SK-N-SH (cell line): Measurements from ENCODE around the gene LINC00237. TPM values are rescaled to one million over a fixed set of nuclear protein-coding genes. Genes with fewer than 3 reads are reported as not detected.

Experiments
- CTCF ChIA-PET: fragments of 300-600, 350-600 bp; formaldehyde crosslinking; extraction: SDS; loops from one replicate; lab custom pipeline; 2021; lab: Yijun Ruan, JAX
- POLR2A ChIA-PET: fragments of 350-600 bp; sonication (Branson Sonifier 250); formaldehyde crosslinking; extraction: SDS; loops from one replicate; lab custom pipeline; 2020; ENCODE audit warnings: antibody characterized with exemption, inconsistent platforms; lab: Yijun Ruan, JAX
- DNase-seq: peaks from one replicate; pipeline ENCODE4 v3.0.0; 2012
- H2AFZ ChIP-seq: fragments of 200-600 bp; sonication (generic); 2 replicates; pipeline ENCODE4 v1.8.1; 2016; ENCODE audit warnings: antibody characterized with exemption, mild to moderate bottlenecking, low read depth
- H3F3A ChIP-seq: fragments of 200-600 bp; sonication (generic); replicated peaks from 2 replicates; pipeline ENCODE3; 2016; ENCODE audit warnings: antibody characterized with exemption, mild to moderate bottlenecking; ENCODE audit not compliant: insufficient read depth
- H3K27ac ChIP-seq, 2 experiments: fragments of 200-500 bp in 1 of 2; fragments of 200-600 bp in 1 of 2; sonication (Bioruptor generic) in 1 of 2; sonication (generic), shearing (Covaris generic) in 1 of 2; 2 replicates each; pipeline versions ENCODE4 v1.5.1 to v1.6.1; 2014 to 2016; ENCODE audit warnings: low read depth in 2 of 2, inconsistent platforms in 1 of 2, low read length in 1 of 2, mild to moderate bottlenecking in 1 of 2, mixed read lengths in 1 of 2
- H3K27me3 ChIP-seq: fragments of 200-600 bp; sonication (generic), shearing (Covaris generic); 2 replicates; pipeline ENCODE4 v1.6.1; 2016; ENCODE audit warnings: mixed run types; ENCODE audit not compliant: insufficient read depth
- H3K36me3 ChIP-seq, 2 experiments: fragments of 200-500 bp in 1 of 2; fragments of 200-600 bp in 1 of 2; sonication (Bioruptor generic) in 1 of 2; sonication (generic) in 1 of 2; replicated peaks in 1 of 2; 2 replicates each; pipeline versions ENCODE3 to v1.5.1; 2014 to 2016; ENCODE audit warnings: low read length in 1 of 2, mild to moderate bottlenecking in 1 of 2; ENCODE audit not compliant: insufficient read depth in 2 of 2, control insufficient read depth in 1 of 2
- H3K4me1 ChIP-seq, 2 experiments: fragments of 200-500 bp in 1 of 2; fragments of 200-600 bp in 1 of 2; sonication (Bioruptor generic) in 1 of 2; sonication (generic), shearing (Covaris generic) in 1 of 2; 2 replicates each; pipeline versions ENCODE4 v1.5.1 to v1.6.1; 2014 to 2016; ENCODE audit warnings: low read depth in 1 of 2, low read length in 1 of 2, mixed run types in 1 of 2; ENCODE audit not compliant: insufficient read depth in 2 of 2, control insufficient read depth in 1 of 2
- H3K4me2 ChIP-seq: fragments of 200-600 bp; sonication (generic), shearing (Covaris generic); 2 replicates; pipeline ENCODE4 v1.6.1; 2017; ENCODE audit warnings: mixed run types
- H3K4me3 ChIP-seq, 2 experiments: fragments of 200-500 bp in 1 of 2; fragments of 200-600 bp in 1 of 2; sonication (Bioruptor generic) in 1 of 2; sonication (generic), shearing (Covaris generic) in 1 of 2; 2 replicates each; pipeline versions ENCODE4 v1.5.1 to v1.8.1; 2014 to 2016; ENCODE audit warnings: low read depth in 2 of 2, inconsistent platforms in 1 of 2, low read length in 1 of 2, mild to moderate bottlenecking in 1 of 2, mixed read lengths in 1 of 2, moderate library complexity in 1 of 2
- H3K79me2 ChIP-seq: fragments of 200-600 bp; sonication (generic); 2 replicates; pipeline ENCODE4 v1.8.1; 2017; ENCODE audit warnings: mild to moderate bottlenecking; ENCODE audit not compliant: insufficient read depth
- H3K9ac ChIP-seq: fragments of 200-600 bp; sonication (generic); 2 replicates; pipeline ENCODE4 v1.6.1; 2017; ENCODE audit warnings: mixed run types
- H3K9me2 ChIP-seq: fragments of 200-600 bp; sonication (generic); 2 replicates; pipeline ENCODE4 v1.6.1; 2017; ENCODE audit warnings: mixed run types
- H3K9me3 ChIP-seq: fragments of 200-600 bp; sonication (generic); 2 replicates; pipeline ENCODE4 v1.6.1; 2017; ENCODE audit warnings: mixed run types, mild to moderate bottlenecking, moderate library complexity
- H4K20me1 ChIP-seq: fragments of 200-600 bp; sonication (generic); 2 replicates; pipeline ENCODE4 v1.6.1; 2017; ENCODE audit warnings: mild to moderate bottlenecking, mixed run types; ENCODE audit not compliant: insufficient read depth
- EP300 ChIP-seq, 2 experiments: IDR thresholded peaks; 2 replicates each; pipeline versions ENCODE4 v1.4.0 to v1.6.1; 2012; ENCODE audit warnings: borderline replicate concordance in 1 of 2, low read depth in 1 of 2, low read length in 1 of 2
- FOSL2 ChIP-seq: IDR thresholded peaks from 2 replicates; pipeline ENCODE4 v1.4.0; 2012; ENCODE audit warnings: low read depth, mild to moderate bottlenecking, moderate library complexity, borderline replicate concordance
- FOXJ3 ChIP-seq: sonication (generic); formaldehyde crosslinking; IDR thresholded peaks from 2 replicates; pipeline ENCODE4 v1.5.1; 2020; ENCODE audit warnings: mild to moderate bottlenecking, missing genetic modification reagents
- MXI1 ChIP-seq: IDR thresholded peaks from 2 replicates; pipeline ENCODE4 v1.6.1; 2012; ENCODE audit warnings: mild to moderate bottlenecking, low read depth, low read length, improper control_type of control experiment
- NFIC ChIP-seq: IDR thresholded peaks from 2 replicates; pipeline ENCODE4 v1.4.0; 2012; ENCODE audit warnings: borderline replicate concordance
- RCOR1 ChIP-seq: fragments of 150-350 bp; IDR thresholded peaks from 2 replicates; pipeline ENCODE4 v1.6.1; 2017; ENCODE audit warnings: antibody characterized with exemption, low read length
- RXRA ChIP-seq: IDR thresholded peaks from 2 replicates; pipeline ENCODE4 v1.4.0; 2012; ENCODE audit warnings: low read depth, mild to moderate bottlenecking, borderline replicate concordance
- SMC3 ChIP-seq: IDR thresholded peaks from 2 replicates; pipeline ENCODE4 v1.6.1; 2012; ENCODE audit warnings: low read depth, low read length, improper control_type of control experiment
- YY1 ChIP-seq: IDR thresholded peaks from 2 replicates; pipeline ENCODE4 v1.4.0; 2012; ENCODE audit warnings: low read depth, mild to moderate bottlenecking
- WGBS: methylation state at CpG from one replicate; pipeline ENCODE4 v1.1.6; 2017; ENCODE audit warnings: low lambda C conversion rate; 5-methylcytosine and 5-hydroxymethylcytosine counted together
- polyA plus RNA-seq, 3 experiments: library from polyadenylated mRNA; depleted of rRNA; stranded (reverse); fragments of >200 nt; gene quantifications; 2 replicates each; pipeline ENCODE4 v1.2.3, GENCODE V29; 2012
- TF ChIP-seq, protein P1 (sequence below): IDR thresholded peaks from 2 replicates; pipeline ENCODE4 v1.4.0; 2012; ENCODE audit warnings: low read depth, borderline replicate concordance
- TF ChIP-seq, protein P2 (sequence below): IDR thresholded peaks from 2 replicates; pipeline ENCODE4; 2012
- TF ChIP-seq, protein P3 (sequence below): fragments of 150-350 bp; IDR thresholded peaks from 2 replicates; pipeline ENCODE4 v1.6.1; 2017; ENCODE audit warnings: antibody characterized with exemption, low read length, low read depth, borderline replicate concordance
- TF ChIP-seq, protein P4 (sequence below): fragments of 150-350 bp; IDR thresholded peaks from 2 replicates; pipeline ENCODE4 v1.6.1; 2016; ENCODE audit warnings: mild to moderate bottlenecking, low read depth, low read length

Gene LINC00237
- polyA plus RNA-seq (2012; rRNA removed), result not detected in 2 replicates
- not detected in 2 replicates for polyA plus RNA-seq (2012; cell fraction: cytosol; rRNA removed)
- not detected in 2 replicates for polyA plus RNA-seq (2012; cell fraction: nucleus; rRNA removed)

DNA sequence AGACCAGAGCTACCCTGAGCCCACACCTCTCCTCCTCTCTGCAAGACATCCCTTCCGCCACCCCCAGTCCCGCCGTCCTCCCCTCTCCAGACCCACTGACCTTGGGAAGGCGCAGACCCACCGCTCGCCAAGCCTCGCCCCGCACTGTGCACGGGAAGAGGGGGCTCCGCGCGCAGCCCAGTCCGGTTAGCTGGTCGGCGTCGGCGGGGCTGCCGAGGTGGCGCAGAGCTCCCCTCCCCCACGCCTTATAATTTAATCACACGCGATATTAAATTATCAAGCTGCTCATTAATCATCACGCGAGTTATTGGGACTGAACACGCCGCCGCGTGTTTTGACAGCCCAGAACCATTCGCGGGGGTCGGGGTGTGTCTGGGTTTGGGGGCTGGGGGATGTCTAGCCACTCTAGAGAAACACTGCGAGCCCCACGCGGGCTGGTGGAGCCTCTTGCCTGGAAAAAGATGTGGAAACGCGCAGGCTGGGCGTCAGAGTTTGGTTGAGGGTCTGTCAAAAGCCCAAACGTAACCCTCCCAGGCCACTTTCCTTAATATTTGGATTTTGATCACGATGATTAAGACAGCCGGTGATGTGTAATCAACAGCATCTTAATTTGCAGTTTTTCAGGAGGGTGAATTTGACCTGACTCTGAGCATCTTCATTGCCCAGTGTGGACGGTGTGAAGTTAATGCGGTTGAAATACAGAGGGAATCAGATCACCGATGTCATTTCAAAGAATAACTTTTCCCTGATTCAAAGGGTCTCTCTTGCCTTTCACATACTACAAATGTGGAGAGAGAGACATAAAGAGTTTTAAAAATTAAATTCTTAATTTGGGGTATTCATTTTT, at the start of gene LINC00237:
Gene LINC00237 (minus strand): TSS at position 188 of the 847 bp plus-strand sequence.
- ChIA-PET POLR2A (no interaction called here), CTCF (interaction anchor here (0.7 to 1.1 kb wide), 2 partner anchors 246 to 465 kb away, joined by 3 read pairs; no protein-coding TSS in a partner anchor)
- DNase-seq, result peak; percentile 43
- TF ChIP-seq, protein P1, sequence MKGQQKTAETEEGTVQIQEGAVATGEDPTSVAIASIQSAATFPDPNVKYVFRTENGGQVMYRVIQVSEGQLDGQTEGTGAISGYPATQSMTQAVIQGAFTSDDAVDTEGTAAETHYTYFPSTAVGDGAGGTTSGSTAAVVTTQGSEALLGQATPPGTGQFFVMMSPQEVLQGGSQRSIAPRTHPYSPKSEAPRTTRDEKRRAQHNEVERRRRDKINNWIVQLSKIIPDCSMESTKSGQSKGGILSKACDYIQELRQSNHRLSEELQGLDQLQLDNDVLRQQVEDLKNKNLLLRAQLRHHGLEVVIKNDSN, result no peak
- no peak for TF ChIP-seq FOXJ3 (CRISPR knock-in tag)
- no peak for TF ChIP-seq MXI1
- no peak for TF ChIP-seq EP300 (IDR thresholded peaks at IDR 0.05; ENCODE audit: borderline replicate concordance in 1 of 2, low read depth in 1 of 2, low read length in 1 of 2)
- TF ChIP-seq, protein P2, sequence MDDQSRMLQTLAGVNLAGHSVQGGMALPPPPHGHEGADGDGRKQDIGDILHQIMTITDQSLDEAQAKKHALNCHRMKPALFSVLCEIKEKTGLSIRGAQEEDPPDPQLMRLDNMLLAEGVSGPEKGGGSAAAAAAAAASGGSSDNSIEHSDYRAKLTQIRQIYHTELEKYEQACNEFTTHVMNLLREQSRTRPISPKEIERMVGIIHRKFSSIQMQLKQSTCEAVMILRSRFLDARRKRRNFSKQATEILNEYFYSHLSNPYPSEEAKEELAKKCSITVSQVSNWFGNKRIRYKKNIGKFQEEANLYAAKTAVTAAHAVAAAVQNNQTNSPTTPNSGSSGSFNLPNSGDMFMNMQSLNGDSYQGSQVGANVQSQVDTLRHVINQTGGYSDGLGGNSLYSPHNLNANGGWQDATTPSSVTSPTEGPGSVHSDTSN, result no peak
- no peak for TF ChIP-seq RXRA
- TF ChIP-seq, protein P3, sequence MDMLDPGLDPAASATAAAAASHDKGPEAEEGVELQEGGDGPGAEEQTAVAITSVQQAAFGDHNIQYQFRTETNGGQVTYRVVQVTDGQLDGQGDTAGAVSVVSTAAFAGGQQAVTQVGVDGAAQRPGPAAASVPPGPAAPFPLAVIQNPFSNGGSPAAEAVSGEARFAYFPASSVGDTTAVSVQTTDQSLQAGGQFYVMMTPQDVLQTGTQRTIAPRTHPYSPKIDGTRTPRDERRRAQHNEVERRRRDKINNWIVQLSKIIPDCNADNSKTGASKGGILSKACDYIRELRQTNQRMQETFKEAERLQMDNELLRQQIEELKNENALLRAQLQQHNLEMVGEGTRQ, result no peak
- TF ChIP-seq SMC3, result no peak
- TF ChIP-seq NFIC, result no peak
- TF ChIP-seq YY1, result no peak
- TF ChIP-seq RCOR1, result no peak
- TF ChIP-seq, protein P4, sequence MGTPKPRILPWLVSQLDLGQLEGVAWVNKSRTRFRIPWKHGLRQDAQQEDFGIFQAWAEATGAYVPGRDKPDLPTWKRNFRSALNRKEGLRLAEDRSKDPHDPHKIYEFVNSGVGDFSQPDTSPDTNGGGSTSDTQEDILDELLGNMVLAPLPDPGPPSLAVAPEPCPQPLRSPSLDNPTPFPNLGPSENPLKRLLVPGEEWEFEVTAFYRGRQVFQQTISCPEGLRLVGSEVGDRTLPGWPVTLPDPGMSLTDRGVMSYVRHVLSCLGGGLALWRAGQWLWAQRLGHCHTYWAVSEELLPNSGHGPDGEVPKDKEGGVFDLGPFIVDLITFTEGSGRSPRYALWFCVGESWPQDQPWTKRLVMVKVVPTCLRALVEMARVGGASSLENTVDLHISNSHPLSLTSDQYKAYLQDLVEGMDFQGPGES, result no peak
- no peak for TF ChIP-seq FOSL2
- Histone ChIP-seq H3K36me3 (no peaks in the 10 kb centered on the region), H4K20me1 (no peaks in the 10 kb centered on the region), H3F3A (no peaks in the 10 kb centered on the region), H3K4me1 (peaks cover 0 to 9% of the 10 kb centered on the region in 2 experiments; a peak in 1 of 4 replicates), H3K9ac (no peak within 1 kb of the TSS), H3K27me3 (peaks cover 65% of the 10 kb centered on the region), H3K79me2 (no peaks in the 10 kb centered on the region), H3K4me3 (no peak within 1 kb of the TSS), H3K4me2 (no peak within 1 kb of the TSS), H3K9me3 (no peaks in the 10 kb centered on the region), H3K27ac (no peak within 1 kb of the TSS), H2AFZ (no peak within 1 kb of the TSS), H3K9me2 (no peaks in the 10 kb centered on the region)
- 34% methylated on average over 31 of the region's 43 CpGs for WGBS
